Smooth muscle cell (in vitro differentiated cells): ENCODE data around the gene CELSR1. TPM values are rescaled to one million over a fixed set of nuclear protein-coding genes. Genes with fewer than 3 reads are reported as not detected.

Experiments used
- DNase-seq: peaks from one replicate; lab custom pipeline; 2025; ENCODE audit not compliant: unreplicated experiment; lab: John Stamatoyannopoulos, UW
- H2AFZ ChIP-seq: fragments of 200-600 bp; sonication (generic); 2 replicates; pipeline ENCODE4 v1.6.0; 2016; ENCODE audit warnings: antibody characterized with exemption, low read depth, mild to moderate bottlenecking
- H3F3A ChIP-seq: fragments of 200-600 bp; sonication (generic); 2 replicates; pipeline ENCODE4 v1.6.0; 2017; ENCODE audit warnings: antibody characterized with exemption, low read depth
- H3K27ac ChIP-seq: fragments of 200-600 bp; sonication (generic); 2 replicates; pipeline ENCODE4 v1.5.1; 2016; ENCODE audit warnings: low read depth, mild to moderate bottlenecking
- H3K27me3 ChIP-seq: fragments of 200-600 bp; sonication (generic); 2 replicates; pipeline ENCODE4 v1.6.1; 2016; ENCODE audit warnings: low read depth, mild to moderate bottlenecking
- H3K36me3 ChIP-seq: fragments of 200-600 bp; sonication (generic); 2 replicates; pipeline ENCODE4 v1.5.1; 2016; ENCODE audit warnings: low read depth
- H3K4me1 ChIP-seq: fragments of 200-600 bp; sonication (generic); 2 replicates; pipeline ENCODE4 v1.5.1; 2016; ENCODE audit warnings: low read depth
- H3K4me2 ChIP-seq: fragments of 200-600 bp; sonication (generic); 2 replicates; pipeline ENCODE4 v1.6.0; 2016; ENCODE audit warnings: mild to moderate bottlenecking
- H3K4me3 ChIP-seq: fragments of 200-600 bp; sonication (generic); 2 replicates; pipeline ENCODE4 v1.5.1; 2016; ENCODE audit warnings: mild to moderate bottlenecking
- H3K79me2 ChIP-seq: fragments of 200-600 bp; sonication (generic); 2 replicates; pipeline ENCODE4 v1.6.0; 2016; ENCODE audit warnings: low read depth, mild to moderate bottlenecking
- H3K9ac ChIP-seq: fragments of 200-600 bp; sonication (generic); 2 replicates; pipeline ENCODE4 v1.6.0; 2016; ENCODE audit warnings: low read depth
- H3K9me3 ChIP-seq: fragments of 200-600 bp; sonication (generic); replicated peaks from 2 replicates; pipeline ENCODE4 v1.5.1; 2016; ENCODE audit warnings: low read depth
- H4K20me1 ChIP-seq: fragments of 200-600 bp; sonication (generic); 2 replicates; pipeline ENCODE4 v1.6.0; 2016; ENCODE audit warnings: low read depth
- CTCF ChIP-seq: fragments of 200-600 bp; sonication (generic); IDR thresholded peaks from 2 replicates; pipeline ENCODE4 v1.5.1; 2017; ENCODE audit warnings: borderline replicate concordance, mild to moderate bottlenecking, antibody characterized with exemption; ENCODE audit not compliant: insufficient read depth, poor library complexity, severe bottlenecking
- WGBS: methylation state at CpG from one replicate; pipeline ENCODE4 v1.1.7; 2016; ENCODE audit warnings: low lambda C conversion rate; 5-methylcytosine and 5-hydroxymethylcytosine counted together
- polyA plus RNA-seq: library from polyadenylated mRNA; unstranded; fragments of >200 nt; fragmentation: Nextera tagmentation; extraction: Ambion mirVana; gene quantifications from 2 replicates; pipeline ENCODE4 v1.2.1, GENCODE V29; 2016
- total RNA-seq: library from RNA; depleted of rRNA; stranded (reverse); fragments of >200 nt; gene quantifications from 2 replicates; pipeline ENCODE4 v1.2.3, GENCODE V29; 2014

Gene CELSR1
- total and polyA plus RNA-seq, 2 experiments from 2014 or later: 3.6 to 15.2 TPM

GRCh38 chr22:46365166-46365624 lies 172.2 kb downstream of the CELSR1 start:
- no peak for DNase-seq
- TF ChIP-seq CTCF: no peak
- H3K27ac ChIP-seq: no peak overlapping the region
- H3K4me2 ChIP-seq: no peak overlapping the region
- H3K4me1 ChIP-seq: no peaks in the 10 kb centered on the region
- no peaks in the 10 kb centered on the region for H3F3A ChIP-seq
- WGBS: 95% methylated on average over 22 of the region's 22 CpGs
- H3K27me3 ChIP-seq: no peaks in the 10 kb centered on the region
- H4K20me1 ChIP-seq: no peaks in the 10 kb centered on the region
- H3K36me3 ChIP-seq: no peaks in the 10 kb centered on the region
- H3K9me3 ChIP-seq: no peaks in the 10 kb centered on the region
- no peaks in the 10 kb centered on the region for H3K79me2 ChIP-seq
- H3K4me3 ChIP-seq: no peak overlapping the region
- H2AFZ ChIP-seq: no peak overlapping the region
- no peak overlapping the region for H3K9ac ChIP-seq

GRCh38 chr22:46364341-46365165 lies 172.9 kb downstream of the CELSR1 start:
- TF ChIP-seq CTCF: no peak
- DNase-seq: no peak
- Histone ChIP-seq H3K36me3 (no peaks in the 10 kb centered on the region), H3K4me1 (no peaks in the 10 kb centered on the region), H3K27me3 (no peaks in the 10 kb centered on the region), H3F3A (no peaks in the 10 kb centered on the region), H3K79me2 (no peaks in the 10 kb centered on the region), H4K20me1 (no peaks in the 10 kb centered on the region), H3K27ac (no peak overlapping the region), H3K9ac (no peak overlapping the region), H2AFZ (no peak overlapping the region), H3K4me2 (no peak overlapping the region), H3K4me3 (no peak overlapping the region), H3K9me3 (no peaks in the 10 kb centered on the region)
- WGBS: 90% methylated on average over 26 of the region's 26 CpGs

GRCh38 chr22:46363611-46364321 lies 173.7 kb downstream of the CELSR1 start:
- H2AFZ ChIP-seq: no peak overlapping the region
- no peak overlapping the region for H3K4me3 ChIP-seq
- H3K4me1 ChIP-seq: no peaks in the 10 kb centered on the region
- H3F3A ChIP-seq: no peaks in the 10 kb centered on the region
- H3K79me2 ChIP-seq: no peaks in the 10 kb centered on the region
- no peak overlapping the region for H3K27ac ChIP-seq
- H3K36me3 ChIP-seq: no peaks in the 10 kb centered on the region
- DNase-seq: no peak
- no peaks in the 10 kb centered on the region for H4K20me1 ChIP-seq
- no peak for TF ChIP-seq CTCF
- no peak overlapping the region for H3K9ac ChIP-seq
- H3K27me3 ChIP-seq: no peaks in the 10 kb centered on the region
- no peak overlapping the region for H3K4me2 ChIP-seq
- H3K9me3 ChIP-seq: no peaks in the 10 kb centered on the region
- 97% methylated on average over 35 of the region's 35 CpGs for WGBS
